ENCODE measurements around the gene SCARB1.

GRCh38 chr12:124834822-124835221, 28.8 kb downstream of the SCARB1 start:
- TF ChIP-seq CTCF (IDR thresholded peaks at IDR 0.05) (no peak), POLR2A (IDR thresholded peaks at IDR 0.05) (no peak)
